ENCODE measurements around the gene GHRHR.

DNA sequence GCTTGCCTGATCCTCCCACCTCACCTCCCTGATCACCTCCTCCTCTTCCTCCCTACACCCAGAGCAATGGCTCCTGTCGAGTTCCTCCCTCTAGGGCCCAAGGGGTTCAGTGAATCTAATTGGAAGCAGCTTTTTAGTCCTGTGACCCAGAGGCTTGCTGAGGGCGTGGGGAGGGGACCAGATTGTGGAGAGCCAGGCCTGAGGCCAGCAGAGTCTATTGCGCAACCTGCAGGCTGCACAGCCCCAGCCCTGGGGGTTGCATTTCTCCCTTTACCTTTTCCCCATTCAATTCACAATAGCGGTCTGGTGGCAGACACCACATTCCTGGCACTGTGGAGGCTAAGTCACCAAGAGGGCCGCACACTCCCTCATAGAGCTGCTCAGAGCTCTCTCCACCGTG lies 32.5 kb downstream of the GHRHR start:
- TF ChIP-seq POLR2A (IDR thresholded peaks at IDR 0.05) (no peak), CTCF (IDR thresholded peaks at IDR 0.05) (no peak), EP300 (IDR thresholded peaks at IDR 0.05) (no peak)
